Rectal smooth muscle tissue (tissue), 1 donor: ENCODE measurements around the gene NIT2.

ENCODE experiments used
- H3K27ac ChIP-seq: one replicate; pipeline ENCODE4 v1.7.0; 2013; ENCODE audit warnings: low read depth, low read length, inconsistent platforms
- H3K27me3 ChIP-seq: one replicate; pipeline ENCODE4 v1.7.0; 2013; ENCODE audit warnings: low read length; ENCODE audit not compliant: control insufficient read depth, insufficient read depth
- H3K36me3 ChIP-seq: one replicate; pipeline ENCODE4 v1.7.0; 2013; ENCODE audit warnings: low read length; ENCODE audit not compliant: control insufficient read depth, insufficient read depth
- H3K4me1 ChIP-seq: one replicate; pipeline ENCODE4 v1.7.0; 2013; ENCODE audit warnings: low read length; ENCODE audit not compliant: control insufficient read depth, insufficient read depth
- H3K4me3 ChIP-seq: one replicate; pipeline ENCODE4 v1.7.0; 2013; ENCODE audit warnings: low read length
- H3K9ac ChIP-seq: one replicate; pipeline ENCODE4 v1.7.0; 2013; ENCODE audit warnings: low read length

Gene NIT2

GRCh38 chr3:100374521-100374920 lies 40.0 kb downstream of the NIT2 start:
- peaks cover 11% of the 10 kb centered on the region for H3K36me3 ChIP-seq
- no peak overlapping the region for H3K4me3 ChIP-seq

GRCh38 chr3:100376301-100376700 lies 41.7 kb downstream of the NIT2 start:
- H3K36me3 ChIP-seq: peaks cover 13% of the 10 kb centered on the region

More at GRCh38 chr3:100374521-100374920, 40.0 kb downstream of the NIT2 start:
- Histone ChIP-seq H3K27me3 (no peaks in the 10 kb centered on the region), H3K27ac (no peak overlapping the region), H3K4me1 (no peaks in the 10 kb centered on the region), H3K9ac (no peak overlapping the region)

GRCh38 chr3:100384733-100385525 lies 50.4 kb downstream of the NIT2 start:
- Histone ChIP-seq H3K27ac (no peak overlapping the region), H3K36me3 (peaks cover 5% of the 10 kb centered on the region), H3K4me1 (peaks cover 9% of the 10 kb centered on the region)

More at GRCh38 chr3:100376301-100376700, 41.7 kb downstream of the NIT2 start:
- Histone ChIP-seq H3K27ac (no peak overlapping the region), H3K27me3 (no peaks in the 10 kb centered on the region), H3K4me3 (no peak overlapping the region), H3K4me1 (no peaks in the 10 kb centered on the region), H3K9ac (no peak overlapping the region)

GRCh38 chr3:100386437-100387074 lies 52.0 kb downstream of the NIT2 start:
- H3K4me1 ChIP-seq: peaks cover 9% of the 10 kb centered on the region
- H3K4me3 ChIP-seq: no peak overlapping the region
- peaks cover 2% of the 10 kb centered on the region for H3K36me3 ChIP-seq
- no peak overlapping the region for H3K27ac ChIP-seq
- H3K9ac ChIP-seq: no peak overlapping the region
- no peaks in the 10 kb centered on the region for H3K27me3 ChIP-seq

More at GRCh38 chr3:100384733-100385525, 50.4 kb downstream of the NIT2 start:
- Histone ChIP-seq H3K4me3 (no peak overlapping the region), H3K9ac (no peak overlapping the region), H3K27me3 (no peaks in the 10 kb centered on the region)

GRCh38 chr3:100389025-100389424 lies 54.5 kb downstream of the NIT2 start:
- no peak overlapping the region for H3K9ac ChIP-seq
- H3K4me3 ChIP-seq: no peak overlapping the region
- no peak overlapping the region for H3K27ac ChIP-seq
- peaks cover 9% of the 10 kb centered on the region for H3K4me1 ChIP-seq
- H3K36me3 ChIP-seq: peaks cover 2% of the 10 kb centered on the region
- no peaks in the 10 kb centered on the region for H3K27me3 ChIP-seq

GRCh38 chr3:100395679-100396431 lies 61.3 kb downstream of the NIT2 start:
- no peak overlapping the region for H3K4me3 ChIP-seq
- no peak overlapping the region for H3K9ac ChIP-seq
- no peak overlapping the region for H3K27ac ChIP-seq
- no peaks in the 10 kb centered on the region for H3K27me3 ChIP-seq
- H3K36me3 ChIP-seq: no peaks in the 10 kb centered on the region
- no peaks in the 10 kb centered on the region for H3K4me1 ChIP-seq

GRCh38 chr3:100396967-100397366 lies 62.4 kb downstream of the NIT2 start:
- Histone ChIP-seq H3K27ac (no peak overlapping the region), H3K27me3 (no peaks in the 10 kb centered on the region), H3K4me3 (no peak overlapping the region), H3K9ac (no peak overlapping the region), H3K4me1 (no peaks in the 10 kb centered on the region), H3K36me3 (no peaks in the 10 kb centered on the region)

GRCh38 chr3:100399341-100400071 lies 64.9 kb downstream of the NIT2 start:
- Histone ChIP-seq H3K4me1 (peaks cover 2% of the 10 kb centered on the region), H3K27me3 (no peaks in the 10 kb centered on the region), H3K4me3 (peak overlapping the region; percentile 87), H3K9ac (no peak overlapping the region), H3K36me3 (no peaks in the 10 kb centered on the region), H3K27ac (no peak overlapping the region)

GRCh38 chr3:100400419-100400779 lies 65.8 kb downstream of the NIT2 start:
- Histone ChIP-seq H3K27ac (peak overlapping the region; percentile 81), H3K36me3 (no peaks in the 10 kb centered on the region), H3K4me3 (peak overlapping the region; percentile 87), H3K9ac (peak overlapping the region; percentile 80), H3K4me1 (peaks cover 2% of the 10 kb centered on the region), H3K27me3 (no peaks in the 10 kb centered on the region)

- Histone ChIP-seq H3K4me1 (peaks cover 2% of the 10 kb centered on the region), H3K27ac (peak within 1 kb of the TSS; percentile 81), H3K27me3 (no peaks in the 10 kb centered on the region), H3K4me3 (peak within 1 kb of the TSS; percentile 87), H3K36me3 (no peaks in the 10 kb centered on the region), H3K9ac (peak within 1 kb of the TSS; percentile 80)
These were observed 66.5 kb downstream of the NIT2 start, which contains the start of the genes LNP1 and TOMM70 for GRCh38 chr3:100400780-100401673. Gene LNP1 (plus strand): TSS chr3:100401539. CDS start chr3:100429730, 28,191 bp downstream. Gene TOMM70 (minus strand): TSS chr3:100401089. CDS start chr3:100400949, 140 bp downstream.

- no peaks in the 10 kb centered on the region for H3K36me3 ChIP-seq
- peak overlapping the region; percentile 87 for H3K4me3 ChIP-seq
- H3K27ac ChIP-seq: peak overlapping the region; percentile 81
- H3K27me3 ChIP-seq: no peaks in the 10 kb centered on the region
- H3K4me1 ChIP-seq: peaks cover 2% of the 10 kb centered on the region
- H3K9ac ChIP-seq: peak overlapping the region; percentile 7
These were observed 67.1 kb downstream of the NIT2 start for GRCh38 chr3:100401674-100402041.
